Lower lobe of right lung (tissue), 2 donors: Measurements from ENCODE around the gene RELL1. TPM values are rescaled to one million over a fixed set of nuclear protein-coding genes. Genes with fewer than 3 reads are reported as not detected.

Source experiments
- ATAC-seq, 2 donors: fragments of 200-7000 bp; cut with Tn5 transposase; one replicate each; pipeline ENCODE4 v1.9.1; 2020 to 2022; ENCODE audit warnings: mild to moderate bottlenecking in 2 of 2, moderate library complexity in 2 of 2
- DNase-seq: peaks from one replicate; pipeline ENCODE4 v3.0.0-alpha.2; 2020
- H3K27ac ChIP-seq: fragments of 200-600 bp; one replicate; pipeline ENCODE4 v1.8.0; 2022
- H3K27me3 ChIP-seq: fragments of 200-600 bp; one replicate; pipeline ENCODE4 v1.8.0; 2022; ENCODE audit warnings: low read depth
- H3K36me3 ChIP-seq: fragments of 200-600 bp; one replicate; pipeline ENCODE4 v1.8.0; 2022; ENCODE audit warnings: mild to moderate bottlenecking
- H3K4me1 ChIP-seq: fragments of 200-600 bp; one replicate; pipeline ENCODE4 v1.8.0; 2022
- H3K4me3 ChIP-seq: fragments of 200-600 bp; one replicate; pipeline ENCODE4 v1.8.0; 2022; ENCODE audit warnings: mild to moderate bottlenecking
- H3K9me3 ChIP-seq: fragments of 200-600 bp; one replicate; pipeline ENCODE4 v1.8.0; 2022
- CTCF ChIP-seq: fragments of 200-600 bp; IDR thresholded peaks from one replicate; pipeline ENCODE4 v1.8.0; 2022; ENCODE audit warnings: antibody characterized with exemption, mild to moderate bottlenecking
- intact Hi-C: fragments of 100-400 bp; cut with DNase I; formaldehyde crosslinking; loops from one replicate; pipeline ENCODE4 v1.11.0; 2022
- total RNA-seq: library from RNA; stranded (reverse); fragmentation: NEBNext Ultra II Directional; extraction: Animal tissue kit (Norgen Biotek cat#: 25700); gene quantifications from one replicate; pipeline ENCODE4 v1.2.1, GENCODE V29; 2021
- donor health status: DM: no; HTN: yes; CAD: no; lungs with severe emphysema.

The RELL1 gene
- total RNA-seq, 1 donor from 2014 or later: 33.5 TPM

GRCh38 chr4:37706032-37706431, 19.9 kb upstream of the RELL1 start:
- Histone ChIP-seq H3K4me3 (no peak overlapping the region), H3K27me3 (no peaks in the 10 kb centered on the region), H3K9me3 (no peaks in the 10 kb centered on the region), H3K4me1 (no peaks in the 10 kb centered on the region), H3K36me3 (no peaks in the 10 kb centered on the region), H3K27ac (no peak overlapping the region)
- intact Hi-C loops: no loop called here
- DNase-seq (no peak), ATAC-seq (no peak)
- no peak for TF ChIP-seq CTCF

- Histone ChIP-seq H3K4me3 (no peak overlapping the region), H3K27ac (no peak overlapping the region), H3K4me1 (no peaks in the 10 kb centered on the region), H3K36me3 (no peaks in the 10 kb centered on the region), H3K9me3 (no peaks in the 10 kb centered on the region), H3K27me3 (no peaks in the 10 kb centered on the region)
- DNase-seq (no peak), ATAC-seq (no peak)
- intact Hi-C loops: no loop called here
- TF ChIP-seq CTCF: no peak
These were observed 19.4 kb upstream of the RELL1 start for GRCh38 chr4:37705571-37705970.

GRCh38 chr4:37699868-37700481, 13.8 kb upstream of the RELL1 start:
- TF ChIP-seq CTCF: no peak
- no peaks in the 10 kb centered on the region for H3K27me3 ChIP-seq
- H3K36me3 ChIP-seq: no peaks in the 10 kb centered on the region
- H3K4me1 ChIP-seq: no peaks in the 10 kb centered on the region
- ATAC-seq (no peak), DNase-seq (no peak)
- no peak overlapping the region for H3K27ac ChIP-seq
- no peaks in the 10 kb centered on the region for H3K9me3 ChIP-seq
- no peak overlapping the region for H3K4me3 ChIP-seq
- intact Hi-C loops: no loop called here

- intact Hi-C loops: no loop called here
- DNase-seq (no peak), ATAC-seq (no peak)
- no peak overlapping the region for H3K27ac ChIP-seq
- TF ChIP-seq CTCF: no peak
- H3K27me3 ChIP-seq: no peaks in the 10 kb centered on the region
- H3K36me3 ChIP-seq: no peaks in the 10 kb centered on the region
- H3K4me1 ChIP-seq: no peaks in the 10 kb centered on the region
- H3K9me3 ChIP-seq: no peaks in the 10 kb centered on the region
- no peak overlapping the region for H3K4me3 ChIP-seq
These were observed 11.4 kb upstream of the RELL1 start for GRCh38 chr4:37697566-37697965.

- TF ChIP-seq CTCF: no peak
- intact Hi-C loops: no loop called here
These were observed 7.4 kb upstream of the RELL1 start for GRCh38 chr4:37693450-37694190.

More at GRCh38 chr4:37693450-37694190, 7.4 kb upstream of the RELL1 start:
- no peak for ATAC-seq
- H3K4me1 ChIP-seq: no peaks in the 10 kb centered on the region
- H3K9me3 ChIP-seq: no peaks in the 10 kb centered on the region
- no peaks in the 10 kb centered on the region for H3K36me3 ChIP-seq
- no peak overlapping the region for H3K27ac ChIP-seq
- no peak for DNase-seq
- H3K4me3 ChIP-seq: no peak overlapping the region
- H3K27me3 ChIP-seq: no peaks in the 10 kb centered on the region
